Colonic mucosa (tissue), 4 donors: ENCODE results near the gene TMEM63C. TPM values are rescaled to one million over a fixed set of nuclear protein-coding genes. Genes with fewer than 3 reads are reported as not detected.
"Not testable (repeated sequence)": the region's sequence is repeated elsewhere in the genome, so short reads cannot be mapped to it uniquely, and the experiment has no call there.

Experiments used
- DNase-seq: peaks from one replicate; pipeline ENCODE4 v3.0.0-alpha.2; 2020
- H3K27ac ChIP-seq: fragments of 200-600 bp; one replicate; pipeline ENCODE4 v1.8.0; 2021
- H3K27me3 ChIP-seq: fragments of 200-600 bp; one replicate; pipeline ENCODE4 v1.8.0; 2021
- H3K36me3 ChIP-seq: fragments of 200-600 bp; one replicate; pipeline ENCODE4 v1.8.0; 2021
- H3K4me1 ChIP-seq: fragments of 200-600 bp; one replicate; pipeline ENCODE4 v1.8.0; 2021; ENCODE audit warnings: mild to moderate bottlenecking
- H3K4me3 ChIP-seq: fragments of 200-600 bp; one replicate; pipeline ENCODE4 v1.8.0; 2021
- H3K9ac ChIP-seq, 2 donors: one replicate each; pipeline ENCODE4 v1.7.0; 2013; ENCODE audit warnings: control low read depth in 2 of 2, low read depth in 2 of 2, low read length in 2 of 2
- H3K9me3 ChIP-seq: fragments of 200-600 bp; one replicate; pipeline ENCODE4 v1.8.0; 2021
- intact Hi-C: fragments of 100-400 bp; cut with DNase I; formaldehyde crosslinking; loops from one replicate; pipeline ENCODE4 v1.14.1; 2022
- total RNA-seq, 2 donors: library from RNA; stranded (reverse); fragmentation: NEBNext Ultra II Directional in 1 of 2; extraction: Animal tissue kit (Norgen Biotek cat#: 25700) in 1 of 2; gene quantifications; one replicate each; pipeline ENCODE4 v1.2.1, GENCODE V29; 2021
- TF ChIP-seq, protein P1 (sequence below): fragments of 200-600 bp; IDR thresholded peaks from one replicate; pipeline ENCODE4 v1.8.0; 2022; ENCODE audit warnings: antibody characterized with exemption, mild to moderate bottlenecking
- donor health status: healthy.
- donor health status: DM: no; HTN: no; CAD: no.
- donor health status: DM: no; HTN: no; CAD: no.

Gene TMEM63C
- total RNA-seq, 2 donors from 2014 or later, result 5.9 to 13.2 TPM

DNA sequence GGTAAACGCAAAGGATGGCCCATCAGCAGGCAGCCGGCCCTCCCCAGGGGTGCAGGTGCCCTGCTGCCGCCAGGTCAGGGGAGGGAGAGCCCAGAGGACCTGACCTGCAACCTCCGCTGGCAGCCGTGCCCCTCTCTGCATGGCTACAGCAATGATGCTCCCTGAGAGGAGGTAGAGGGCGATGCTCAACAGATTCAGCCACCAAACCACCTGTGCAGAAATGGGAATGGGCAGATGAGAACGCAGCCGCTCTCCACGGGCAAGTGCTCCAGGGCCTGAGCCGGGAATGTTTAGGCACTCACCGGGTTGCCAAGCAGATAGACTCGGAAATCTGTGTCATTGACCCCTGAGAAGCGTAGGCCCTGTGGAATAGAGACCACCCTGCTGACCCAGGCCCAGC is 98.1 kb downstream of the TMEM63C start:
- intact Hi-C loops, result no loop called here
- no peaks in the 10 kb centered on the region for H3K4me1 ChIP-seq
- DNase-seq, result no peak
- H3K9ac ChIP-seq, result no peak overlapping the region
- no peaks in the 10 kb centered on the region for H3K9me3 ChIP-seq
- H3K27me3 ChIP-seq, result no peaks in the 10 kb centered on the region
- TF ChIP-seq, protein P1, sequence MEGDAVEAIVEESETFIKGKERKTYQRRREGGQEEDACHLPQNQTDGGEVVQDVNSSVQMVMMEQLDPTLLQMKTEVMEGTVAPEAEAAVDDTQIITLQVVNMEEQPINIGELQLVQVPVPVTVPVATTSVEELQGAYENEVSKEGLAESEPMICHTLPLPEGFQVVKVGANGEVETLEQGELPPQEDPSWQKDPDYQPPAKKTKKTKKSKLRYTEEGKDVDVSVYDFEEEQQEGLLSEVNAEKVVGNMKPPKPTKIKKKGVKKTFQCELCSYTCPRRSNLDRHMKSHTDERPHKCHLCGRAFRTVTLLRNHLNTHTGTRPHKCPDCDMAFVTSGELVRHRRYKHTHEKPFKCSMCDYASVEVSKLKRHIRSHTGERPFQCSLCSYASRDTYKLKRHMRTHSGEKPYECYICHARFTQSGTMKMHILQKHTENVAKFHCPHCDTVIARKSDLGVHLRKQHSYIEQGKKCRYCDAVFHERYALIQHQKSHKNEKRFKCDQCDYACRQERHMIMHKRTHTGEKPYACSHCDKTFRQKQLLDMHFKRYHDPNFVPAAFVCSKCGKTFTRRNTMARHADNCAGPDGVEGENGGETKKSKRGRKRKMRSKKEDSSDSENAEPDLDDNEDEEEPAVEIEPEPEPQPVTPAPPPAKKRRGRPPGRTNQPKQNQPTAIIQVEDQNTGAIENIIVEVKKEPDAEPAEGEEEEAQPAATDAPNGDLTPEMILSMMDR, result no peak
- no peak overlapping the region for H3K4me3 ChIP-seq
- no peaks in the 10 kb centered on the region for H3K36me3 ChIP-seq
- no peak overlapping the region for H3K27ac ChIP-seq

DNA sequence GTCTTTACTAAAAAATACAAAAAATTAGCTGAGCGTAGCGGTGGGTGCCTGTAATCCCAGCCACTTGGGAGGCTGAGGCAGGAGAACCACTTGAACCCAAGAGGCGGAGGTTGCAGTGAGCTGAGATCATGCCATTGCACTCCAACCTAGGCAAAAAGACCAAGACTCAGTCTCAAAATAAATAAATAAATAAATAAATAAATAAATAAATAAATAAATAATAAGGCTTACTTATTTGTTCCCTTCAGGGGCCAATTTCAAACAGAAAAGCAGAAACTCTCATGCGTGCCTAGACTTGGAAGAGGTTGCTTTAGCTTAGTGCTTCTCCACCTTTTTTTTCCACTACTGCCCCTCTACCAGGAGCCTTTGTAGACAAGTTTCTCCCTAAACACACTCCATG is 99.3 kb downstream of the TMEM63C start:
- H3K4me1 ChIP-seq, DNase-seq, H3K27me3 ChIP-seq, H3K27ac ChIP-seq, H3K4me3 ChIP-seq, H3K9ac ChIP-seq, H3K9me3 ChIP-seq, intact Hi-C loops, H3K36me3 ChIP-seq: not testable (repeated sequence)

DNA sequence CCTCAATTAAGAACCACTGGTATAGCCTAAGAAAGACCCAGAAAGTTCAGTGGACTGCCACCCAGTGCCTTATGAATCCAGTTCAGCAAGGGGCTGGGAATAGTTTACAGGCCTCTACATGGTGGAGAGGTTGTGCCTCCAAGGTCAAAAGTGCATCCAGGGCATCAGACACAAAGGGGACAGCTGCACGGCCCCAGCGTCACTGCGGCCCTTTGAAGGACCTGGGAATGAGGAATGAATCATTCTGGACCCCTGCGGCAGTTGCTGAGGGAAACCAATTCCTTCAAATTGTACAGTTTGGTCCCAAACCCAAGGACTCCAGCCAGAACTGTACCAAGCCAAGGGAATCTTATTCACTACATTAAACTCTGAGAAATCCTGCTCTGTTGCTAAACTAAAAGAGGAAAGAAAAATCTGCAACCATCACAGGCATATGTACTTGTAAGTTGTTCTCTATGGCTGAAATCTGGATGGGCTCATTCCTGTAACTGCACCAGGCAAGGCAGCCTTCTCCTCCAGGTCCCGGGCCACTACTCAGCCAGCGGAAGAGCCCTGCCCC is 100.3 kb downstream of the TMEM63C start:
- TF ChIP-seq, protein P1, result no peak

DNA sequence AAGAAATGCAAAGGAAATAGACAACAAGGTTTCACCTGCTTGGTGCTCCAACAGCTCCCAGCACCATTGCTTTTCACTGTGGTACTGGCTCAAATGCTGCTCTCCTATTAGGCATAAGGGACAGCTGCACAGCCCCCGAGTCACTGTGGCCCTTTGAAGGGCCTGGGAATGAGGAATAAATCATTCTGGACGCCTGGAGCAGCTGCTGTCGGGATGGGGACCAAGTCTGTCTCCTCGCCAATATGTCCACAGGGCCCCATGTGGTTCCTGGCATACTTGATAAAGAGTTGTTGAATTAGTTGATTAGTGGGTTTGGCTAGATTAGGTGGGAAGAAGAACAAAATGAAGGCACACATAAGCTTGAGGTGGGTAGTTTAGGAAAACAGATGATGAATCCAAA is 102.5 kb downstream of the TMEM63C start:
- Histone ChIP-seq H3K27me3 (no peaks in the 10 kb centered on the region), H3K4me3 (no peak overlapping the region), H3K27ac (no peak overlapping the region), H3K4me1 (no peaks in the 10 kb centered on the region), H3K9me3 (no peaks in the 10 kb centered on the region), H3K36me3 (no peaks in the 10 kb centered on the region), H3K9ac (no peak overlapping the region)
- no peak for DNase-seq
- intact Hi-C loops, result no loop called here
- TF ChIP-seq, protein P1, result no peak

More for the DNA sequence above, 100.3 kb downstream of the TMEM63C start:
- H3K4me3 ChIP-seq, result no peak overlapping the region
- no peaks in the 10 kb centered on the region for H3K4me1 ChIP-seq
- H3K9ac ChIP-seq, result no peak overlapping the region
- H3K36me3 ChIP-seq, result no peaks in the 10 kb centered on the region
- H3K27me3 ChIP-seq, result no peaks in the 10 kb centered on the region
- intact Hi-C loops, result no loop called here
- no peak overlapping the region for H3K27ac ChIP-seq
- H3K9me3 ChIP-seq, result no peaks in the 10 kb centered on the region
- no peak for DNase-seq

DNA sequence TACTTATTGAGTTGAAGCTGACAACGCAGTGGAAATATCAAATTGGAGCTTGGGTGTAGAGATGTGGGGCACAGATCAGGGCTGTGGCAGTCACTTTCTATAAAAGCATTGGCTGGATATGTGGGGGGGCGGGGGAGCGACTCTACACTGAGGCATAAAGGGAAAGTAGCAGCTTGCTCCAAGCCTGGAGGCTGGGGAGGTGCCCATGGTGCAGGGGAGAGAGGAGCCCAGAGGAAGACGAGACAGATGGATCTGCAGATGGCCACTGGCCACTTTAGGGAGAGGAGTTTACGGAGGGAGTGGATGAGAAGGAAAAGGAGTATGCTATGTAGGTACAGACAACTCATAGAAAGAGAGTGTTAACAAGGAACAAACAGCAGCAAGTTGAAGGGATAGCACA is 102.9 kb downstream of the TMEM63C start:
- intact Hi-C loops, result no loop called here
- no peak for DNase-seq
- Histone ChIP-seq H3K4me1 (no peaks in the 10 kb centered on the region), H3K9me3 (no peaks in the 10 kb centered on the region), H3K36me3 (no peaks in the 10 kb centered on the region), H3K27ac (no peak overlapping the region), H3K4me3 (no peak overlapping the region), H3K27me3 (no peaks in the 10 kb centered on the region), H3K9ac (no peak overlapping the region)
- TF ChIP-seq, protein P1, result no peak

DNA sequence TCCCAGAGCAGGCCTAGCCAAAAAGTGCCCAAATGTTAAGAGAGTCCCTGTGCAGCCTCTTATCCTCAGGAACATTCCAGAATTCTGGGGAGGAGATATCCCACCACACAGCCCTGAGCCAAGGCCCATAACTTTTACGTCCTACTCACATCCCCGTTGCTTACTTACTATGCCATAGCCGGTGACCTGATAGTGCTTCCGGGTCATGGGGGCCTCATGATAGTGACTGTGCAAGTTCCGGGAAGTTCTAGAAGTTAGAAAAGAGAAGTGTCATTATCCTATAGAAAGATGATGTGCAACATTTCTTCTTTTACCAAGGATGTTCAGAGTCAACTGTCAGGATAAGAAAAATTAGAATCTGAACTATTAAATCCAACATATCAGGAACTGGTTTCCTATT is 105.0 kb downstream of the TMEM63C start:
- Histone ChIP-seq H3K27me3 (no peaks in the 10 kb centered on the region), H3K4me3 (no peak overlapping the region), H3K9ac (no peak overlapping the region), H3K4me1 (no peaks in the 10 kb centered on the region), H3K9me3 (no peaks in the 10 kb centered on the region), H3K36me3 (no peaks in the 10 kb centered on the region), H3K27ac (no peak overlapping the region)
- no peak for DNase-seq
- intact Hi-C loops, result no loop called here
- TF ChIP-seq, protein P1, result no peak
